Fibroblast of pulmonary artery (primary cell): ENCODE data around the gene EMC8.

Experiments
- DNase-seq: peaks from one replicate; pipeline ENCODE4 v3.0.0-alpha.2; 2010; ENCODE audit warnings: low read depth
- H3K4me3 ChIP-seq: replicated peaks from 2 replicates; pipeline ENCODE4 v1.5.1; 2011; ENCODE audit warnings: low read depth, mild to moderate bottlenecking, control low read depth, low read length, moderate library complexity
- TF ChIP-seq, protein P1 (sequence below): IDR thresholded peaks from 2 replicates; pipeline ENCODE4 v1.5.1; 2011; ENCODE audit warnings: mild to moderate bottlenecking, control low read depth, low read length, inconsistent platforms; ENCODE audit errors: missing control alignments

EMC8 gene

GRCh38 chr16:85774811-85775210, 24.5 kb downstream of the EMC8 start:
- DNase-seq: no peak

GRCh38 chr16:85774136-85774535, 25.2 kb downstream of the EMC8 start:
- TF ChIP-seq, protein P1, sequence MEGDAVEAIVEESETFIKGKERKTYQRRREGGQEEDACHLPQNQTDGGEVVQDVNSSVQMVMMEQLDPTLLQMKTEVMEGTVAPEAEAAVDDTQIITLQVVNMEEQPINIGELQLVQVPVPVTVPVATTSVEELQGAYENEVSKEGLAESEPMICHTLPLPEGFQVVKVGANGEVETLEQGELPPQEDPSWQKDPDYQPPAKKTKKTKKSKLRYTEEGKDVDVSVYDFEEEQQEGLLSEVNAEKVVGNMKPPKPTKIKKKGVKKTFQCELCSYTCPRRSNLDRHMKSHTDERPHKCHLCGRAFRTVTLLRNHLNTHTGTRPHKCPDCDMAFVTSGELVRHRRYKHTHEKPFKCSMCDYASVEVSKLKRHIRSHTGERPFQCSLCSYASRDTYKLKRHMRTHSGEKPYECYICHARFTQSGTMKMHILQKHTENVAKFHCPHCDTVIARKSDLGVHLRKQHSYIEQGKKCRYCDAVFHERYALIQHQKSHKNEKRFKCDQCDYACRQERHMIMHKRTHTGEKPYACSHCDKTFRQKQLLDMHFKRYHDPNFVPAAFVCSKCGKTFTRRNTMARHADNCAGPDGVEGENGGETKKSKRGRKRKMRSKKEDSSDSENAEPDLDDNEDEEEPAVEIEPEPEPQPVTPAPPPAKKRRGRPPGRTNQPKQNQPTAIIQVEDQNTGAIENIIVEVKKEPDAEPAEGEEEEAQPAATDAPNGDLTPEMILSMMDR: no peak
- DNase-seq: no peak
- no peak overlapping the region for H3K4me3 ChIP-seq

More at GRCh38 chr16:85774811-85775210, 24.5 kb downstream of the EMC8 start:
- TF ChIP-seq, protein P1: no peak
- no peak overlapping the region for H3K4me3 ChIP-seq

DNA sequence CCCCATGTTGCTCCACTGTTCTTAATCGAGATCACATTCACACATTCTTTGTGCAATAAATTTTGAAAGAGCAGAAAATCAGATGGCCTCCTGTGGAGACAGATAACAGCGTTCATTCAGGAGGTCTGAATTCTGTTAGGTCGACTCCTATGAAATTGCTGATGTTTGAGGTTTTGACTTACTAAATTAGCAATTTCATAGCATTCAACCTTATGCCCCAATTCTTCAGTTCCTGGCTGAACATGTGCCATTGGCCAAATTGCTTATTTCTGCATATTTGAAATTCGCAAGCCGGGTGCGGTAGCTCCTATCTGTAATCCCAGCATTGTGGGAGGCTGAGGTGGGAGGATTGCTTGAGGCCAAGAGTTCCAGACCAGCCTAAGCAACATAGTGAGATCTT, 26.3 kb downstream of the EMC8 start:
- TF ChIP-seq, protein P1: no peak
- no peak for DNase-seq

GRCh38 chr16:85770741-85771140, 28.6 kb downstream of the EMC8 start:
- no peak for DNase-seq
- TF ChIP-seq, protein P1: no peak
- H3K4me3 ChIP-seq: no peak overlapping the region

More for the DNA sequence above, 26.3 kb downstream of the EMC8 start:
- H3K4me3 ChIP-seq: no peak overlapping the region

DNA sequence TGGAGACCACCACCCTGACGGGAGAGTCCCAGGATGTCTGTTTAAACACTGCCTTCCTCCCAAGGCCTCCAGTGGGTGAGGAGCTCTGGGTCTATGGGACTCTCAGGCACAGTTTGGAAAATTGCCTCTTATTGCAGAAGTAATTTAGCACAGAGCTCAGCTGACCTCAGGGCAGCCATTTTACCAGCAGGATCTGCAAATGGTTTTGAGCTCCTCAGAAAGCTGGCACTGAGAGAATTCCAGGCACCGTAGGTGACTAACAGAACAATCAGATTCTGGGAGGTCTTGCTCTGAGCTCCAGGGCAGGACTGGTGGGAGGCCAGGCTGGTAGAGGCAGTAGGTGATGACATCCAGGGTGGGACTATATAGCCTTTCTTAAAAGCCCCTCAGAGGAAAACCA, 31.1 kb downstream of the EMC8 start:
- DNase-seq: no peak
- no peak overlapping the region for H3K4me3 ChIP-seq
- TF ChIP-seq, protein P1: no peak

DNA sequence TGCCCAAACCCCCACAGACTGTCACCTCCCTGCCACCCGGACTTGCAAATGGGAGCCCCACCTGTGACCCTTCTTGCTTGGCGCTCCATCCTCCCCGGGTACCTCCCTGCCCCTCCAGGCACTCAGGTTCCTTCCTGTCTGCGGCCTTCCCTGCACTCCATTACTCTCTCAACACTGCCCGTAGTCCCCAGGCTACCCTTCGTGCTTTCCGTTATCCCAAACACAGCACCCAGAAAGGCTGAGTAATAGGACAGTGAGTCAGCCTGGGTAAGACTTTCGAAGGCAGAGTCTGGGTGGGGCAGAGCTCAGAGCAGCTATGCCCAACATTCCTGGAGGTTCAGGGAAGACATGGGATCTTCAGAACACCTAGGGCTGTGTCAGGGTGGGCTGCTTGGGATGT, 31.8 kb downstream of the EMC8 start:
- peak; percentile 81 for DNase-seq
- H3K4me3 ChIP-seq: no peak overlapping the region
- TF ChIP-seq, protein P1: no peak

- DNase-seq: no peak
Measured at GRCh38 chr16:85765767-85766166, 33.6 kb downstream of the EMC8 start.

More at GRCh38 chr16:85765767-85766166, 33.6 kb downstream of the EMC8 start:
- no peak overlapping the region for H3K4me3 ChIP-seq
- TF ChIP-seq, protein P1: no peak
